ENCODE results near the gene TMTC1. TPM values are rescaled to one million over a fixed set of nuclear protein-coding genes. Genes with fewer than 3 reads are reported as not detected.

Gene TMTC1
- total RNA-seq, 4 donors from 2014 or later = 20.5 to 80.6 (median 67.1) TPM

DNA sequence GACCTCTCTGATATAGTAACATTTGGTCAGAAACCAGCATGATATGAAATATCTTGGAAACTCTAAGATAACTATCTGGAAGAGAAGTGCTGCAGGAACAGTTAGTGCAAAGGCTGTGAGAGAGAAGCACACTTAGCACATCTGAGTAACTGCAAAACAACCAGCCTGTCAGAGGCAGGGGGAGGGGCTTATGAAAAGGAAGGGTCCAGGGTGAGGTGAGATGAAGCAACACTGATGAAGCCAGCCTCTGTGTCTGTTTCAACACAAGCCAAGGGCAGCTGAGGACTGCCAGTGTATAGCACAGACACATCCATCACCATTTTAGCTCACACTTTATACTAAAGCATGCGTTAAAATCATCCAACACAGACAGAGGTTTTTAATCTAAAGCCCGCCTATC is 248.8 kb downstream of the TMTC1 start:
- Histone ChIP-seq H3K9me3 (no peaks in the 10 kb centered on the region), H3K4me3 (no peak overlapping the region), H3K27me3 (peaks cover 0 to 5% of the 10 kb centered on the region in 2 donors), H3K27ac (no peak overlapping the region), H3K36me3 (no peaks in the 10 kb centered on the region), H3K4me1 (no peaks in the 10 kb centered on the region)
- DNase-seq = no peak
- no peak for TF ChIP-seq POLR2A (IDR thresholded peaks at IDR 0.05)
- TF ChIP-seq, protein P1, sequence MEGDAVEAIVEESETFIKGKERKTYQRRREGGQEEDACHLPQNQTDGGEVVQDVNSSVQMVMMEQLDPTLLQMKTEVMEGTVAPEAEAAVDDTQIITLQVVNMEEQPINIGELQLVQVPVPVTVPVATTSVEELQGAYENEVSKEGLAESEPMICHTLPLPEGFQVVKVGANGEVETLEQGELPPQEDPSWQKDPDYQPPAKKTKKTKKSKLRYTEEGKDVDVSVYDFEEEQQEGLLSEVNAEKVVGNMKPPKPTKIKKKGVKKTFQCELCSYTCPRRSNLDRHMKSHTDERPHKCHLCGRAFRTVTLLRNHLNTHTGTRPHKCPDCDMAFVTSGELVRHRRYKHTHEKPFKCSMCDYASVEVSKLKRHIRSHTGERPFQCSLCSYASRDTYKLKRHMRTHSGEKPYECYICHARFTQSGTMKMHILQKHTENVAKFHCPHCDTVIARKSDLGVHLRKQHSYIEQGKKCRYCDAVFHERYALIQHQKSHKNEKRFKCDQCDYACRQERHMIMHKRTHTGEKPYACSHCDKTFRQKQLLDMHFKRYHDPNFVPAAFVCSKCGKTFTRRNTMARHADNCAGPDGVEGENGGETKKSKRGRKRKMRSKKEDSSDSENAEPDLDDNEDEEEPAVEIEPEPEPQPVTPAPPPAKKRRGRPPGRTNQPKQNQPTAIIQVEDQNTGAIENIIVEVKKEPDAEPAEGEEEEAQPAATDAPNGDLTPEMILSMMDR (IDR thresholded peaks at IDR 0.05) = no peak
- intact Hi-C loops (cut with DNase I; ENCODE audit: low total_unique reads) = no loop called here

DNA sequence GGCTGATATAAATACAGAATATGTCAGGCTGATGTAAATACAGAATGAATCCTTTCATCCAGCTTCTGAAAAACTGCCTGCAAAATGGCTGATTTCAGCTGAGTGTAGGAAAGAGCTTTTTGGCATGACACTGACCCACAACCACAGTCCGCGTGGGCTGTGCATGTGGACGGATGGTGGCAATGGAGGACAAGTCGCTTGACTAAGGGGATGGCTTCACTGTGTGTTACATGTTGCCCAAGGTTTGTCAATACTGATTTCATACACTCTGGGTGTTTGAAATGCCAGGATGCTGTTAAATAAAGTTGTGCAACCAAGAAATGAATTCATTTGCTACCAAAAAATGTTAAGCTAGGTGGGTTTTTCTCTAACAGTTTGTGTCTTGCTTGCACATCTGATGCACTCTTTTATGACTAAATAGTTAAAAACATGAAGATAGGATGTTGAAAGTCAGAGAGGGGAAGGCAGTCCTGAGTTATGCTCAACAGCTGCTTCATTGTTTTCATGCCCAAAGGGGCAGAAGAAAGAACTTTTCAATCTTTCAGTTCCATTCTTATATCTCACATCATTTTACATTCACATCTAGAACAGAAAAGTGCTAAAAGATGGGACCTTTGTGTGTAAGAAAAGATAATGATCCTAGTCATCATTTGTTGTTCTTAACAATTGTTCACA is 249.8 kb downstream of the TMTC1 start:
- Histone ChIP-seq H3K4me1 (no peaks in the 10 kb centered on the region), H3K27me3 (peaks cover 0 to 5% of the 10 kb centered on the region in 2 donors), H3K36me3 (no peaks in the 10 kb centered on the region), H3K27ac (no peak overlapping the region), H3K4me3 (no peak overlapping the region), H3K9me3 (no peaks in the 10 kb centered on the region)
- DNase-seq = no peak
- intact Hi-C loops (cut with DNase I; ENCODE audit: low total_unique reads) = no loop called here
- TF ChIP-seq, protein P1 (IDR thresholded peaks at IDR 0.05) = no peak
- no peak for TF ChIP-seq POLR2A (IDR thresholded peaks at IDR 0.05)

- Histone ChIP-seq H3K27ac (no peak overlapping the region), H3K9me3 (no peaks in the 10 kb centered on the region), H3K4me3 (no peak overlapping the region), H3K27me3 (peaks cover 0 to 5% of the 10 kb centered on the region in 2 donors), H3K36me3 (no peaks in the 10 kb centered on the region), H3K4me1 (no peaks in the 10 kb centered on the region)
- TF ChIP-seq, protein P1 (IDR thresholded peaks at IDR 0.05) = no peak
- DNase-seq = no peak
- intact Hi-C loops (cut with DNase I; ENCODE audit: low total_unique reads) = no loop called here
Observed at GRCh38 chr12:29531471-29531870, 252.3 kb downstream of the TMTC1 start.

GRCh38 chr12:29530436-29530835 is 253.3 kb downstream of the TMTC1 start:
- TF ChIP-seq POLR2A (IDR thresholded peaks at IDR 0.05) = no peak
- TF ChIP-seq, protein P1 (IDR thresholded peaks at IDR 0.05) = no peak
- intact Hi-C loops (cut with DNase I; ENCODE audit: low total_unique reads) = no loop called here
- Histone ChIP-seq H3K4me3 (no peak overlapping the region), H3K9me3 (no peaks in the 10 kb centered on the region), H3K27ac (no peak overlapping the region), H3K36me3 (no peaks in the 10 kb centered on the region), H3K4me1 (no peaks in the 10 kb centered on the region), H3K27me3 (peaks cover 0 to 5% of the 10 kb centered on the region in 2 donors)
- no peak for DNase-seq

DNA sequence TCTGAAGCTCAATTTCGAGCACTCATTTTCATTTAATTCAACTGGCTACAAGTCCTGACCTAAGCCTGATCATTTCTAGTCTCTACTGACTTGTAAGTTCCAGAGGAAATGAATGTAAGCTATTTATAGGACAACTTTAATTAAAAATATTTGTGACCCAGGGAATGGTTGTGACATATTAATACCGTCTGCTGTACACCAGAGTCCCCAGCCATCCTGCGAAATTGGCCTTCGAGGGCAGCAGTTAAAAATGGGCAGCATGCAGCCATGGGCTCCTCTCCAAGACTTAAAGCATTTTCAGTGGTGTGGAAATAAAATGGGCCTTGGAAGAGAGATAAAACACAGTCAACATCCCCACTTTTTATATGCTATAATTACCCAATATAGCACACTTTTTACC is 255.6 kb downstream of the TMTC1 start:
- no peak overlapping the region for H3K27ac ChIP-seq
- H3K36me3 ChIP-seq = no peaks in the 10 kb centered on the region
- intact Hi-C loops (cut with DNase I; ENCODE audit: low total_unique reads) = no loop called here
- TF ChIP-seq, protein P1 (IDR thresholded peaks at IDR 0.05) = no peak
- TF ChIP-seq POLR2A (IDR thresholded peaks at IDR 0.05) = no peak
- H3K9me3 ChIP-seq = no peaks in the 10 kb centered on the region
- no peak overlapping the region for H3K4me3 ChIP-seq
- no peaks in the 10 kb centered on the region for H3K4me1 ChIP-seq
- peaks cover 0 to 5% of the 10 kb centered on the region in 2 donors for H3K27me3 ChIP-seq
- DNase-seq = no peak

Measured in uterus (tissue), 4 donors.